Measurements from ENCODE around the gene SDHD. TPM values are rescaled to one million over a fixed set of nuclear protein-coding genes. Genes with fewer than 3 reads are reported as not detected.

SDHD gene
- total RNA-seq: 111 TPM
- polyA plus RNA-seq (ENCODE audit: insufficient read depth, low read depth, low replicate concordance): 288 TPM
- long read RNA-seq, donor 1, transcript SDHD-201 (4 exons, 1,439 nt): major isoform, 67 of 67 reads
- long read RNA-seq, donor 1, partial matches to known transcripts: 0 of 67 reads
- long read RNA-seq, donor 1, other reads (novel, unspliced or antisense): 0 of 67 reads
- long read RNA-seq, donor 2, transcript SDHD-201 (4 exons, 1,439 nt): major isoform, 94 of 167 reads
- long read RNA-seq, donor 2, partial matches to known transcripts: 73 of 167 reads
- long read RNA-seq, donor 2, other reads (novel, unspliced or antisense): 0 of 167 reads
- long read RNA-seq, donor 3, transcript SDHD-201 (4 exons, 1,439 nt): major isoform, 135 of 145 reads
- long read RNA-seq, donor 3, partial matches to known transcripts: 0 of 145 reads
- long read RNA-seq, donor 3, other reads (novel, unspliced or antisense): 9 of 145 reads
- long read RNA-seq, donor 4, transcript SDHD-201 (4 exons, 1,439 nt): major isoform, 90 of 100 reads
- long read RNA-seq, donor 4, partial matches to known transcripts: 0 of 100 reads
- long read RNA-seq, donor 4, other reads (novel, unspliced or antisense): 10 of 100 reads
- long read RNA-seq, donor 5, transcript SDHD-201 (4 exons, 1,439 nt): major isoform, 8 of 8 reads
- long read RNA-seq, donor 5, partial matches to known transcripts: 0 of 8 reads
- long read RNA-seq, donor 5, other reads (novel, unspliced or antisense): 0 of 8 reads
- long read RNA-seq, donor 6, transcript SDHD-201 (4 exons, 1,439 nt): major isoform, 221 of 423 reads
- long read RNA-seq, donor 6, partial matches to known transcripts: 178 of 423 reads
- long read RNA-seq, donor 6, other reads (novel, unspliced or antisense): 20 of 423 reads
- long read RNA-seq, donor 7, transcript SDHD-201 (4 exons, 1,439 nt): major isoform, 150 of 156 reads
- long read RNA-seq, donor 7, partial matches to known transcripts: 2 of 156 reads
- long read RNA-seq, donor 7, other reads (novel, unspliced or antisense): 2 of 156 reads
- long read RNA-seq, donor 8, transcript SDHD-201 (4 exons, 1,439 nt): major isoform, 76 of 85 reads
- long read RNA-seq, donor 8, partial matches to known transcripts: 0 of 85 reads
- long read RNA-seq, donor 8, other reads (novel, unspliced or antisense): 9 of 85 reads
- long read RNA-seq, donor 9, transcript SDHD-201 (4 exons, 1,439 nt): major isoform, 49 of 77 reads
- long read RNA-seq, donor 9, partial matches to known transcripts: 26 of 77 reads
- long read RNA-seq, donor 9, other reads (novel, unspliced or antisense): 0 of 77 reads
- long read RNA-seq, donor 10, transcript SDHD-201 (4 exons, 1,439 nt): major isoform, 72 of 72 reads
- long read RNA-seq, donor 10, partial matches to known transcripts: 0 of 72 reads
- long read RNA-seq, donor 10, other reads (novel, unspliced or antisense): 0 of 72 reads

DNA sequence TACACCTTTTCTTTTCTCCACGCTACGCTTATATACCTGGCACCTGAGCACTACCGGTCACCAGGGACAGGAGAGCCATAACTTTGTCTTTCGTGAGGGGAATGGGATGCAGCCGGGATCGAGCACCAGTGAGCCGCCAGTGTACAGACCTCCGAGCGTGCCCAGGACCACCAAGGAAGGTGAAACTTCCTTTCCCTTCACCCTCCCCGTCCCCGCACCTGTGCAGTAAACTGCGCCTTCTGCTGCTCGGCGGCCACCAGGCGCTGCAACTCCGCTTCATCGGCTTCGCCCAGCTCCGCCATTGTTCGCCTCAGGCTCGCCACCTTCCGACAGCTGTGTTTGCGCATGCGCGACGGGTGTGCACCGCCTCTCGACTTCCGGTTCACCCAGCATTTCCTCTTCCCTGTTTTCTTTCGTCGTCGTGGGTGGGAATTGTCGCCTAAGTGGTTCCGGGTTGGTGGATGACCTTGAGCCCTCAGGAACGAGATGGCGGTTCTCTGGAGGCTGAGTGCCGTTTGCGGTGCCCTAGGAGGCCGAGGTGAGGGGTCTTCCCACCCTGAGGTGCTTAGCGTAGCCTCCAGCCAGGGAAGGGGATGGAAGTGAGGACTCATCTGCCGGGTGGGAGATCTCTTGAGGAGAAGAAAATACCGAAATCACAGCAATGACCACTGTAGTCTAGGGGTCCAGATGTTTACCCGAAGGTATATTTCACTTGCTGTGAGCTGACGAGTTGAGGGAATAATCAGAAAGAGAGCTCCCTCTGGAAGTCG lies at the start of gene SDHD, which contains the start of gene TIMM8B:
SDHD (plus strand) TSS at position 452 of the 770 bp plus-strand sequence; CDS start at position 487, 35 bp downstream.
TIMM8B (minus strand) TSS at position 335 of the 770 bp plus-strand sequence; CDS start at position 302, 33 bp downstream.
- H3K4me3 ChIP-seq (ENCODE audit: low read length in 3 of 3): peak within 1 kb of the TSS; percentile 95 to 99 (median 96)
- no peaks in the 10 kb centered on the region for H3K27me3 ChIP-seq (ENCODE audit: control insufficient read depth, insufficient read depth, low read length)
- H3K9ac ChIP-seq (ENCODE audit: low read length in 3 of 3): peak within 1 kb of the TSS; percentile 88 to 98 (median 98)
- peaks cover 9 to 41% (median 25%) of the 10 kb centered on the region in 3 donors for H3K36me3 ChIP-seq (ENCODE audit: control insufficient read depth in 2 of 3, insufficient read depth in 3 of 3, low read length in 3 of 3)
- DNase-seq (peak; percentile 97 to 99 (median 98)), FAIRE-seq (no peak)
- H3K4me1 ChIP-seq (ENCODE audit: control insufficient read depth in 2 of 3, insufficient read depth in 2 of 3, low read depth in 1 of 3, low read length in 3 of 3): peaks cover 3 to 20% (median 9%) of the 10 kb centered on the region in 3 donors
- TF ChIP-seq, protein P1, sequence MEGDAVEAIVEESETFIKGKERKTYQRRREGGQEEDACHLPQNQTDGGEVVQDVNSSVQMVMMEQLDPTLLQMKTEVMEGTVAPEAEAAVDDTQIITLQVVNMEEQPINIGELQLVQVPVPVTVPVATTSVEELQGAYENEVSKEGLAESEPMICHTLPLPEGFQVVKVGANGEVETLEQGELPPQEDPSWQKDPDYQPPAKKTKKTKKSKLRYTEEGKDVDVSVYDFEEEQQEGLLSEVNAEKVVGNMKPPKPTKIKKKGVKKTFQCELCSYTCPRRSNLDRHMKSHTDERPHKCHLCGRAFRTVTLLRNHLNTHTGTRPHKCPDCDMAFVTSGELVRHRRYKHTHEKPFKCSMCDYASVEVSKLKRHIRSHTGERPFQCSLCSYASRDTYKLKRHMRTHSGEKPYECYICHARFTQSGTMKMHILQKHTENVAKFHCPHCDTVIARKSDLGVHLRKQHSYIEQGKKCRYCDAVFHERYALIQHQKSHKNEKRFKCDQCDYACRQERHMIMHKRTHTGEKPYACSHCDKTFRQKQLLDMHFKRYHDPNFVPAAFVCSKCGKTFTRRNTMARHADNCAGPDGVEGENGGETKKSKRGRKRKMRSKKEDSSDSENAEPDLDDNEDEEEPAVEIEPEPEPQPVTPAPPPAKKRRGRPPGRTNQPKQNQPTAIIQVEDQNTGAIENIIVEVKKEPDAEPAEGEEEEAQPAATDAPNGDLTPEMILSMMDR (IDR thresholded peaks at IDR 0.05; ENCODE audit: borderline replicate concordance, extremely low read depth, insufficient read depth): peak; percentile 26
- no peaks in the 10 kb centered on the region for H3K9me3 ChIP-seq (ENCODE audit: control insufficient read depth in 2 of 3, insufficient read depth in 1 of 3, low read length in 3 of 3)
- intact Hi-C loops (cut with DNase I): no loop called here
- peak within 1 kb of the TSS; percentile 38 to 79 for H3K27ac ChIP-seq (ENCODE audit: low read depth in 2 of 2, low read length in 2 of 2)

DNA sequence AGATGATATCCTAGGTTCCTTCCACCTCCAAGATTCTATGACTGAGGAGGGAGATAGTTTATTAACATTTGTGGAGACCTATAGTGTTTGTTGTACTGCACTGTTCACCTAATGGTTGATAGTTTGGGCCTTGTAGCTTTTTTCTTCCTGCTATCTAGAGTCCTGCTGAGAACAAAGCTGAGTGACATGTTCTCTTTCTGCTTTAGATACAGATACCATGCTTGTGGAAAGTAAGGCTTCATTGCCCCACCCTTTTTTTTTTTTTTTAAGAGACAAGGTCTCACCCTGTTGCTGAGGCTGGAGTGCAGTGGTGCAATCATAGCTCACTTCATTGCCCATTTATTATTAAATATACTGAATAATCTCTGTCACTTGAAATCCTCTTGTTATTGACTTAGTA lies 49.1 kb upstream of the SDHD start:
- no peak overlapping the region for H3K27ac ChIP-seq (ENCODE audit: low read depth in 2 of 2, low read length in 2 of 2)
- intact Hi-C loops (cut with DNase I): no loop called here
- H3K4me1 ChIP-seq (ENCODE audit: control insufficient read depth in 2 of 3, insufficient read depth in 2 of 3, low read depth in 1 of 3, low read length in 3 of 3): no peaks in the 10 kb centered on the region
- DNase-seq (no peak), FAIRE-seq (no peak)
- TF ChIP-seq, protein P1 (IDR thresholded peaks at IDR 0.05; ENCODE audit: borderline replicate concordance, extremely low read depth, insufficient read depth): no peak
- peaks cover 2 to 34% (median 18%) of the 10 kb centered on the region in 3 donors for H3K36me3 ChIP-seq (ENCODE audit: control insufficient read depth in 2 of 3, insufficient read depth in 3 of 3, low read length in 3 of 3)
- H3K4me3 ChIP-seq (ENCODE audit: low read length in 3 of 3): no peak overlapping the region
- H3K27me3 ChIP-seq (ENCODE audit: control insufficient read depth, insufficient read depth, low read length): no peaks in the 10 kb centered on the region
- no peaks in the 10 kb centered on the region for H3K9me3 ChIP-seq (ENCODE audit: control insufficient read depth in 2 of 3, insufficient read depth in 1 of 3, low read length in 3 of 3)
- no peak overlapping the region for H3K9ac ChIP-seq (ENCODE audit: low read length in 3 of 3)

Measured in kidney (tissue), 22 donors.